Mesenchymal stem cell (in vitro differentiated cells and primary cell): ENCODE data around the gene LRRC56.
A peak's percentile ranks its signal among the peaks of the same experiment; 100 is the strongest.

Experiments
- DNase-seq: peaks from one replicate; pipeline ENCODE4 v3.0.0-alpha.2; 2013
- H2AFZ ChIP-seq: one replicate; pipeline ENCODE4 v1.6.1; 2013; ENCODE audit warnings: low read depth, mild to moderate bottlenecking, control low read depth, inconsistent platforms, low read length, moderate library complexity
- H2AK5ac ChIP-seq: 2 replicates; pipeline ENCODE4 v1.6.1; 2013; ENCODE audit warnings: low read length, moderate library complexity, mild to moderate bottlenecking, inconsistent platforms; ENCODE audit not compliant: severe bottlenecking
- H2BK120ac ChIP-seq: one replicate; pipeline ENCODE4 v1.6.1; 2013; ENCODE audit warnings: low read depth, mild to moderate bottlenecking, inconsistent platforms, low read length, moderate library complexity
- H2BK12ac ChIP-seq, 2 experiments: one replicate each; pipeline ENCODE4 v1.6.1; 2013; ENCODE audit warnings: inconsistent platforms in 2 of 2, low read length in 2 of 2, mild to moderate bottlenecking in 2 of 2, moderate library complexity in 2 of 2, control low read depth in 1 of 2
- H2BK15ac ChIP-seq: one replicate; pipeline ENCODE4 v1.6.1; 2013; ENCODE audit warnings: mild to moderate bottlenecking, low read depth, inconsistent platforms; ENCODE audit not compliant: poor library complexity, severe bottlenecking
- H2BK5ac ChIP-seq: 2 replicates; pipeline ENCODE4 v1.6.1; 2013; ENCODE audit warnings: low read depth, mild to moderate bottlenecking, low read length, control low read depth, inconsistent platforms; ENCODE audit not compliant: poor library complexity, severe bottlenecking
- H3K14ac ChIP-seq, 2 experiments: one replicate each; pipeline ENCODE4 v1.6.1; 2013; ENCODE audit warnings: inconsistent platforms in 2 of 2, low read length in 2 of 2, control low read depth in 1 of 2, mild to moderate bottlenecking in 1 of 2, moderate library complexity in 1 of 2
- H3K18ac ChIP-seq, 2 experiments: one replicate each; pipeline ENCODE4 v1.6.1; 2013; ENCODE audit warnings: inconsistent platforms in 2 of 2, low read length in 2 of 2, control low read depth in 1 of 2, low read depth in 1 of 2, mild to moderate bottlenecking in 1 of 2
- H3K23ac ChIP-seq, 2 experiments: one replicate each; pipeline ENCODE4 v1.6.1; 2013; ENCODE audit warnings: inconsistent platforms in 2 of 2, low read length in 2 of 2, mild to moderate bottlenecking in 2 of 2, moderate library complexity in 2 of 2, control low read depth in 1 of 2
- H3K27ac ChIP-seq: 2 replicates; pipeline ENCODE4 v1.5.1; 2013; ENCODE audit warnings: mild to moderate bottlenecking, moderate library complexity, low read length, control low read depth, inconsistent platforms; ENCODE audit not compliant: poor library complexity, severe bottlenecking
- H3K27me3 ChIP-seq, 2 experiments: 2 replicates each; pipeline versions ENCODE4 v1.6.1 to v1.7.0; 2013; ENCODE audit warnings: low read length in 2 of 2, mild to moderate bottlenecking in 2 of 2, moderate library complexity in 2 of 2, control low read depth in 1 of 2, inconsistent platforms in 1 of 2; ENCODE audit not compliant: control insufficient read depth in 1 of 2, insufficient read depth in 1 of 2
- H3K36me3 ChIP-seq, 2 experiments: 2 replicates each; pipeline versions ENCODE4 v1.6.1 to v1.7.0; 2013; ENCODE audit warnings: low read length in 2 of 2, control low read depth in 1 of 2, inconsistent platforms in 1 of 2, low read depth in 1 of 2, mild to moderate bottlenecking in 1 of 2; ENCODE audit not compliant: insufficient read depth in 2 of 2, control insufficient read depth in 1 of 2
- H3K4ac ChIP-seq, 2 experiments: one replicate each; pipeline ENCODE4 v1.6.1; 2013; ENCODE audit warnings: inconsistent platforms in 2 of 2, low read length in 2 of 2, mild to moderate bottlenecking in 2 of 2, moderate library complexity in 2 of 2, control low read depth in 1 of 2, low read depth in 1 of 2
- H3K4me1 ChIP-seq: 2 replicates; pipeline ENCODE4 v1.6.1; 2013; ENCODE audit warnings: low read depth, low read length, control low read depth; ENCODE audit not compliant: control insufficient read depth, insufficient read depth
- H3K4me2 ChIP-seq: 2 replicates; pipeline ENCODE4 v1.6.1; 2013; ENCODE audit warnings: low read length, mild to moderate bottlenecking, inconsistent platforms; ENCODE audit not compliant: poor library complexity, severe bottlenecking
- H3K4me3 ChIP-seq, 2 experiments: 2 replicates each; pipeline versions ENCODE4 v1.5.1 to v1.7.0; 2013; ENCODE audit warnings: low read length in 2 of 2, mild to moderate bottlenecking in 2 of 2, control low read depth in 1 of 2, low read depth in 1 of 2; ENCODE audit not compliant: insufficient read depth in 1 of 2
- H3K79me1 ChIP-seq: replicated peaks from 2 replicates; pipeline ENCODE4 v1.6.1; 2013; ENCODE audit warnings: mild to moderate bottlenecking, control low read depth, low read length, inconsistent platforms; ENCODE audit not compliant: poor library complexity, severe bottlenecking
- H3K9ac ChIP-seq: 2 replicates; pipeline ENCODE4 v1.7.0; 2013; ENCODE audit warnings: mild to moderate bottlenecking, low read length, moderate library complexity
- H3K9me3 ChIP-seq: 2 replicates; pipeline ENCODE4 v1.7.0; 2013; ENCODE audit warnings: mild to moderate bottlenecking, low read length; ENCODE audit not compliant: control insufficient read depth
- H4K8ac ChIP-seq: one replicate; pipeline ENCODE4 v1.6.1; 2013; ENCODE audit warnings: inconsistent platforms, mild to moderate bottlenecking, low read length, moderate library complexity
- H4K91ac ChIP-seq: one replicate; pipeline ENCODE4 v1.6.1; 2013; ENCODE audit warnings: mild to moderate bottlenecking, low read length, inconsistent platforms
- WGBS: methylation state at CpG from one replicate; pipeline ENCODE4 v1.1.7; 2013; ENCODE audit warnings: mixed read lengths; 5-methylcytosine and 5-hydroxymethylcytosine counted together

The LRRC56 gene

GRCh38 chr11:496834-497564, 40.3 kb upstream of the LRRC56 start:
- 96% methylated on average over 34 of the region's 34 CpGs for WGBS
- H3K27me3 ChIP-seq: no peaks in the 10 kb centered on the region
- no peak overlapping the region for H4K8ac ChIP-seq
- H3K9ac ChIP-seq: no peak overlapping the region
- DNase-seq: no peak
- H3K9me3 ChIP-seq: no peaks in the 10 kb centered on the region
- no peak overlapping the region for H3K4me2 ChIP-seq
- H3K4me3 ChIP-seq: no peak overlapping the region
- H2AFZ ChIP-seq: no peak overlapping the region
- no peak overlapping the region for H4K91ac ChIP-seq
- no peak overlapping the region for H3K18ac ChIP-seq
- no peak overlapping the region for H2BK5ac ChIP-seq
- no peak overlapping the region for H2BK15ac ChIP-seq
- H3K4me1 ChIP-seq: peaks cover 17% of the 10 kb centered on the region
- H3K27ac ChIP-seq: no peak overlapping the region
- H3K14ac ChIP-seq: no peak overlapping the region
- H3K23ac ChIP-seq: no peak overlapping the region
- no peak overlapping the region for H2BK120ac ChIP-seq
- no peak overlapping the region for H3K4ac ChIP-seq
- H3K36me3 ChIP-seq: peaks cover 87 to 88% of the 10 kb centered on the region in 2 experiments
- H2AK5ac ChIP-seq: no peak overlapping the region
- H3K79me1 ChIP-seq: peaks cover 37% of the 10 kb centered on the region
- H2BK12ac ChIP-seq: no peak overlapping the region

GRCh38 chr11:497565-498296, 39.6 kb upstream of the LRRC56 start:
- Histone ChIP-seq H2AFZ (no peak overlapping the region), H2BK5ac (no peak overlapping the region), H3K4ac (no peak overlapping the region), H3K9ac (no peak overlapping the region), H3K18ac (no peak overlapping the region), H2BK120ac (no peak overlapping the region), H3K9me3 (no peaks in the 10 kb centered on the region), H2BK12ac (no peak overlapping the region), H2AK5ac (no peak overlapping the region), H3K4me3 (no peak overlapping the region), H3K14ac (no peak overlapping the region), H3K79me1 (peaks cover 44% of the 10 kb centered on the region), H3K27me3 (no peaks in the 10 kb centered on the region), H3K23ac (no peak overlapping the region), H3K36me3 (peaks cover 89 to 92% of the 10 kb centered on the region in 2 experiments), H3K27ac (no peak overlapping the region), H4K91ac (peak overlapping the region; percentile 63), H3K4me1 (peaks cover 18% of the 10 kb centered on the region), H3K4me2 (no peak overlapping the region), H4K8ac (no peak overlapping the region), H2BK15ac (no peak overlapping the region)
- no peak for DNase-seq
- WGBS: 97% methylated on average over 31 of the region's 31 CpGs

GRCh38 chr11:498297-499181, 38.8 kb upstream of the LRRC56 start:
- H4K91ac ChIP-seq: no peak overlapping the region
- no peak overlapping the region for H2BK12ac ChIP-seq
- H3K4ac ChIP-seq: no peak overlapping the region
- H3K27me3 ChIP-seq: no peaks in the 10 kb centered on the region
- no peak overlapping the region for H3K23ac ChIP-seq
- H3K27ac ChIP-seq: no peak overlapping the region
- peaks cover 47% of the 10 kb centered on the region for H3K79me1 ChIP-seq
- no peak overlapping the region for H3K4me2 ChIP-seq
- WGBS: 98% methylated on average over 39 of the region's 39 CpGs
- H3K4me3 ChIP-seq: no peak overlapping the region
- H2AK5ac ChIP-seq: no peak overlapping the region
- no peak for DNase-seq
- H3K36me3 ChIP-seq: peaks cover 83 to 93% of the 10 kb centered on the region in 2 experiments
- no peaks in the 10 kb centered on the region for H3K9me3 ChIP-seq
- H3K14ac ChIP-seq: no peak overlapping the region
- no peak overlapping the region for H2AFZ ChIP-seq
- H3K4me1 ChIP-seq: peaks cover 16% of the 10 kb centered on the region
- no peak overlapping the region for H3K18ac ChIP-seq
- no peak overlapping the region for H4K8ac ChIP-seq
- no peak overlapping the region for H3K9ac ChIP-seq
- H2BK120ac ChIP-seq: no peak overlapping the region
- H2BK5ac ChIP-seq: no peak overlapping the region
- no peak overlapping the region for H2BK15ac ChIP-seq
